GM18505 (cell line): Measurements from ENCODE around the gene MEX3D.

Source experiments
- ATAC-seq: cut with Tn5 transposase; IDR thresholded peaks from one replicate; pipeline ENCODE4 v1.9.1; 2021; ENCODE audit not compliant: unreplicated experiment
- POLR2A ChIP-seq: IDR thresholded peaks from 4 replicates; pipeline ENCODE4 v1.6.1; 2011; ENCODE audit warnings: borderline replicate concordance; ENCODE audit not compliant: insufficient read depth, insufficient read length; ENCODE audit errors: extremely low read depth

Gene MEX3D

GRCh38 chr19:1510807-1511206, 57.3 kb downstream of the MEX3D start:
- no peak for ATAC-seq
- no peak for TF ChIP-seq POLR2A

DNA sequence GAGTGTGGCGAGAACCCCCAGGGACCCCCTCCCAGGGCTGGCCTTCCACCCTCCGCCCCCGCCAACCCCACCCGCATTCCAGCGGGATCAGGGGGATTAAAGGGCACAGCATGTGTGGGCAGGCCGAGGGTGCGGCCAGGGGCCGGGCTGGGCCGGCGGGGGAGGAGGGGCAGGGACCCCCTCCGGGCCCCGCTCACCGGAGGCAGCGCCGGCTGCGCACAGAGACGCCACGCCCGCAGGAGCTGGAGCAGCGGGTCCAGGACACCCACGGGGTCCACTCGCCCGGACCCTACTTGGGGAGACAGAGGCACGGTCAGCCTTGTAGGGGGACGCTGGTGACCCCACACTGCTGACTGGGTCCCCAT, 57.7 kb downstream of the MEX3D start:
- TF ChIP-seq POLR2A, result no peak

GRCh38 chr19:1509602-1510441, 58.3 kb downstream of the MEX3D start:
- no peak for TF ChIP-seq POLR2A
- no peak for ATAC-seq

More for the DNA sequence above, 57.7 kb downstream of the MEX3D start:
- no peak for ATAC-seq

- ATAC-seq, result no peak
- no peak for TF ChIP-seq POLR2A
These were observed 59.6 kb downstream of the MEX3D start for GRCh38 chr19:1508507-1508856.

DNA sequence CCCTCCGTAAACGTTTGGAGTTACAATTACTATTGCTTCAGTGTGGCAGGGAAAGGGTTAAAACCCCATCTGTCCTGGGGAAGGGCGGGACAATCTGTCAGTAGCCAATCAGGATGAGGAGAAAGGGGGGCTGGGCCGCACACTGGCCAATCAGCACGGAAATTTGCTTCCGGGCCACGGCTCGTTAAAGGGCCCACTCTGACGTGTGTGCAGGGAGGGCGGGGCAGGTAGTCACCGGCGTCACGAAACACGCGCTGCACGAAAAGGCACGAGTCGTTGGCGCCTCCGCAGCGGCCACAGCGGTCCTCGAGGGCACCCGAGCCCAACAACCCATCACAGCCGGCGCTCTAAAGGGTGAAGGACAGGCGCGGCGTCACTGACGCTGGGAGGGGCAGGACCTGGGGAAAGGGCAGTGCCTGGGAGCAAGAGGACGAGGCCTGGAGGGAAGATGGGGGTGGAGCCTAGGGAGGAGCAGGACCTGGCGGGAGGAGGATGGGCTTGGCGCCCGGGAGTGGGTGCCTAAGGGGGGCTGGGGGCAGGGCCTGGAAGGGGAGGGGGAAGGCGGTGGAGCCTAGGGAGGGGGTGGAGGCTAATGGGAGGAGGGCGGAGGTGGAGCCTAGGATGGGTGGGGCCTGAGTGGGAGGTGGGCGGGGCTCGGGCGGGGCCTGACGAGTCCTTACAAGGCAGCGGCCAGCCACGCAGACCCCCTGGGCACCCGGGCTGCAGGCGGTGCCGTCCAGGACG, 60.2 kb downstream of the MEX3D start:
- ATAC-seq, result no peak
- TF ChIP-seq POLR2A, result no peak

DNA sequence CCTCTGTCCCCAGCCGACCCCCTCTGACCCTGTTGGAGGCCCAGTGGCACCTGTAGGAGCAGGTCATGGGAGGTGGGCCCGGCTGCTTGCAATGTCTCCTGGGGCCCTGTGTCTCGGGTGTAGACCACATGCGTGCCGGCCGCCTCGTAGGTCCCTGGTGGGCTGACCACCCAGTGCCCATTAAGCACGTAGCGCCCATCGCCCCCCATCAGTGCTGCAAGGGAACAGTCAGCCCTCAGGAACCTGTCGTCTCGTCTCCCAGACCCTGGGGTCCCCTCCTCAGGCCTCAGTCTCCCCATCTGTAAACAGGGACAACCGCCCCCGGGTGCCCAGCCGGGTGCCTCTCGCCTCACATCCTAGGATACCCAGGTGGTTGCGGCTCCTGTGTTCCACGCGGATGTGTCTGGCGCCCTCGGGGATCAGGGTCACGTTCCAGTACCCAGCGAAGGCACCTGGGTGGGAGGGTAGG, 60.9 kb downstream of the MEX3D start:
- ATAC-seq, result no peak
- no peak for TF ChIP-seq POLR2A

GRCh38 chr19:1505991-1506881, 61.9 kb downstream of the MEX3D start:
- no peak for ATAC-seq
- TF ChIP-seq POLR2A, result no peak

DNA sequence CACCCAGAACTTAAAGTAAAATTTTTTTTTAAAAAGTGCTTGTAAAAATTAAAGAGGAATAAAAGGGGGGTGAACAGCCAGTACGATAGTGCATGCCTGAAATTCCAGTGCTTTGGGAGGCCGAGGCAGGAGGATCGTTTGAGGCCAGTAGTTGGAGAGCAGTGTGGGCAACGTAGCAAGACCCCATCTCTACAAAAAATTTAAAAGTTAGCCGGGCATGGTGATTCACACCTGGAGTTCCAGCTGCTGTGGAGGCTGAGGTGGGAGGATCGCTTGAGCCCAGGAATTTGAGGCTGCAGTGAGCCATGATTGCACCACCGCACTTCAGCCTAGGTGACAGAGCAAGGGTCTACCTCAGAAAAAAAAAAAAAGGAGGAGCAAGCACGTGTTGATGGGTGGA, 63.1 kb downstream of the MEX3D start:
- no peak for TF ChIP-seq POLR2A
- ATAC-seq, result no peak
